Measurements from ENCODE around the gene UACA.

DNA sequence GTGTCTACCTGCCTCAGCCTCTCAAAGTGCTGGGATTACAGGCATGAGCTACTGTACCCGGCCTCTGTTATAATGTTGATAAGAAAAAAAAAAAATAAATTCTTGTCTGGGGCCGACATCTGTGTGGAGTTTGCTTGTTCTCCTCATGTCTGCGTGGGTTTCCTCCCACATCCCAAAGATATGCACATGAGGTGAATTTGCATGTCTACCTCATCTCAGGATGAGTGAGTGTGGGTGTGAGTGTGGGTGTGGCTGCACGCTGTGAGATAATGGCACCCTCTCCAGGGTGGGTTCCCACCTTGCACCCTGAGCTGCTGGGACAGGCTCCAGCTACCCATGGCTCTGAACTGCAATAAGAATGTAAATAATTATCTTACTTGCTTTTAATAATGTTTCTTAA, 25.9 kb upstream of the UACA start:
- TF ChIP-seq EZH2phosphoT487 (IDR thresholded peaks at IDR 0.05; ENCODE audit: borderline replicate concordance, low read depth): no peak
- TF ChIP-seq, protein P1, sequence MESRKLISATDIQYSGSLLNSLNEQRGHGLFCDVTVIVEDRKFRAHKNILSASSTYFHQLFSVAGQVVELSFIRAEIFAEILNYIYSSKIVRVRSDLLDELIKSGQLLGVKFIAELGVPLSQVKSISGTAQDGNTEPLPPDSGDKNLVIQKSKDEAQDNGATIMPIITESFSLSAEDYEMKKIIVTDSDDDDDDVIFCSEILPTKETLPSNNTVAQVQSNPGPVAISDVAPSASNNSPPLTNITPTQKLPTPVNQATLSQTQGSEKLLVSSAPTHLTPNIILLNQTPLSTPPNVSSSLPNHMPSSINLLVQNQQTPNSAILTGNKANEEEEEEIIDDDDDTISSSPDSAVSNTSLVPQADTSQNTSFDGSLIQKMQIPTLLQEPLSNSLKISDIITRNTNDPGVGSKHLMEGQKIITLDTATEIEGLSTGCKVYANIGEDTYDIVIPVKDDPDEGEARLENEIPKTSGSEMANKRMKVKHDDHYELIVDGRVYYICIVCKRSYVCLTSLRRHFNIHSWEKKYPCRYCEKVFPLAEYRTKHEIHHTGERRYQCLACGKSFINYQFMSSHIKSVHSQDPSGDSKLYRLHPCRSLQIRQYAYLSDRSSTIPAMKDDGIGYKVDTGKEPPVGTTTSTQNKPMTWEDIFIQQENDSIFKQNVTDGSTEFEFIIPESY (IDR thresholded peaks at IDR 0.05; ENCODE audit: borderline replicate concordance, low read depth): no peak
- TF ChIP-seq EP300 (IDR thresholded peaks at IDR 0.05; ENCODE audit: borderline replicate concordance in 1 of 2, low read depth in 1 of 2, low read length in 1 of 2): no peak
- TF ChIP-seq, protein P2, sequence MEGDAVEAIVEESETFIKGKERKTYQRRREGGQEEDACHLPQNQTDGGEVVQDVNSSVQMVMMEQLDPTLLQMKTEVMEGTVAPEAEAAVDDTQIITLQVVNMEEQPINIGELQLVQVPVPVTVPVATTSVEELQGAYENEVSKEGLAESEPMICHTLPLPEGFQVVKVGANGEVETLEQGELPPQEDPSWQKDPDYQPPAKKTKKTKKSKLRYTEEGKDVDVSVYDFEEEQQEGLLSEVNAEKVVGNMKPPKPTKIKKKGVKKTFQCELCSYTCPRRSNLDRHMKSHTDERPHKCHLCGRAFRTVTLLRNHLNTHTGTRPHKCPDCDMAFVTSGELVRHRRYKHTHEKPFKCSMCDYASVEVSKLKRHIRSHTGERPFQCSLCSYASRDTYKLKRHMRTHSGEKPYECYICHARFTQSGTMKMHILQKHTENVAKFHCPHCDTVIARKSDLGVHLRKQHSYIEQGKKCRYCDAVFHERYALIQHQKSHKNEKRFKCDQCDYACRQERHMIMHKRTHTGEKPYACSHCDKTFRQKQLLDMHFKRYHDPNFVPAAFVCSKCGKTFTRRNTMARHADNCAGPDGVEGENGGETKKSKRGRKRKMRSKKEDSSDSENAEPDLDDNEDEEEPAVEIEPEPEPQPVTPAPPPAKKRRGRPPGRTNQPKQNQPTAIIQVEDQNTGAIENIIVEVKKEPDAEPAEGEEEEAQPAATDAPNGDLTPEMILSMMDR (IDR thresholded peaks at IDR 0.05): no peak
- no peak for TF ChIP-seq POLR2AphosphoS5 (IDR thresholded peaks at IDR 0.05; ENCODE audit: low read depth, low read length)
- no peak for TF ChIP-seq TAF1 (IDR thresholded peaks at IDR 0.05; ENCODE audit: borderline replicate concordance, low read depth, low read length)
- no peak for TF ChIP-seq FOXM1 (IDR thresholded peaks at IDR 0.05; ENCODE audit: low read depth)
- TF ChIP-seq, protein P3, sequence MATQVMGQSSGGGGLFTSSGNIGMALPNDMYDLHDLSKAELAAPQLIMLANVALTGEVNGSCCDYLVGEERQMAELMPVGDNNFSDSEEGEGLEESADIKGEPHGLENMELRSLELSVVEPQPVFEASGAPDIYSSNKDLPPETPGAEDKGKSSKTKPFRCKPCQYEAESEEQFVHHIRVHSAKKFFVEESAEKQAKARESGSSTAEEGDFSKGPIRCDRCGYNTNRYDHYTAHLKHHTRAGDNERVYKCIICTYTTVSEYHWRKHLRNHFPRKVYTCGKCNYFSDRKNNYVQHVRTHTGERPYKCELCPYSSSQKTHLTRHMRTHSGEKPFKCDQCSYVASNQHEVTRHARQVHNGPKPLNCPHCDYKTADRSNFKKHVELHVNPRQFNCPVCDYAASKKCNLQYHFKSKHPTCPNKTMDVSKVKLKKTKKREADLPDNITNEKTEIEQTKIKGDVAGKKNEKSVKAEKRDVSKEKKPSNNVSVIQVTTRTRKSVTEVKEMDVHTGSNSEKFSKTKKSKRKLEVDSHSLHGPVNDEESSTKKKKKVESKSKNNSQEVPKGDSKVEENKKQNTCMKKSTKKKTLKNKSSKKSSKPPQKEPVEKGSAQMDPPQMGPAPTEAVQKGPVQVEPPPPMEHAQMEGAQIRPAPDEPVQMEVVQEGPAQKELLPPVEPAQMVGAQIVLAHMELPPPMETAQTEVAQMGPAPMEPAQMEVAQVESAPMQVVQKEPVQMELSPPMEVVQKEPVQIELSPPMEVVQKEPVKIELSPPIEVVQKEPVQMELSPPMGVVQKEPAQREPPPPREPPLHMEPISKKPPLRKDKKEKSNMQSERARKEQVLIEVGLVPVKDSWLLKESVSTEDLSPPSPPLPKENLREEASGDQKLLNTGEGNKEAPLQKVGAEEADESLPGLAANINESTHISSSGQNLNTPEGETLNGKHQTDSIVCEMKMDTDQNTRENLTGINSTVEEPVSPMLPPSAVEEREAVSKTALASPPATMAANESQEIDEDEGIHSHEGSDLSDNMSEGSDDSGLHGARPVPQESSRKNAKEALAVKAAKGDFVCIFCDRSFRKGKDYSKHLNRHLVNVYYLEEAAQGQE (IDR thresholded peaks at IDR 0.05; ENCODE audit: low read depth, low read length): no peak
- TF ChIP-seq YY1 (IDR thresholded peaks at IDR 0.05; ENCODE audit: low read depth): no peak
- TF ChIP-seq, protein P4, sequence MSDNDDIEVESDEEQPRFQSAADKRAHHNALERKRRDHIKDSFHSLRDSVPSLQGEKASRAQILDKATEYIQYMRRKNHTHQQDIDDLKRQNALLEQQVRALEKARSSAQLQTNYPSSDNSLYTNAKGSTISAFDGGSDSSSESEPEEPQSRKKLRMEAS (IDR thresholded peaks at IDR 0.05; ENCODE audit: low read depth): no peak
- TF ChIP-seq NRF1 (IDR thresholded peaks at IDR 0.05; ENCODE audit: low read depth, low read length): no peak
- TF ChIP-seq CHD2 (IDR thresholded peaks at IDR 0.05; ENCODE audit: low read length, partially characterized antibody): no peak
- no peak for TF ChIP-seq GATA2 (CRISPR knock-in tag; IDR thresholded peaks at IDR 0.05)
- no peak for TF ChIP-seq RAD21 (IDR thresholded peaks at IDR 0.05; ENCODE audit: low read length)

All from SK-N-SH (cell line).